Astrocyte of the cerebellum (primary cell): ENCODE measurements around the gene TBXA2R.

Experiments
- DNase-seq: peaks from one replicate; pipeline ENCODE4 v3.0.0-alpha.2; 2011; ENCODE audit warnings: low read depth
- H3K4me3 ChIP-seq: 2 replicates; pipeline ENCODE4 v1.5.1; 2011; ENCODE audit warnings: mild to moderate bottlenecking, low read depth, low read length, moderate library complexity
- CTCF ChIP-seq: IDR thresholded peaks from 2 replicates; pipeline ENCODE4 v1.5.1; 2012; ENCODE audit warnings: low read length, low read depth, moderate library complexity, mild to moderate bottlenecking; ENCODE audit errors: missing control alignments
- in situ Hi-C: cut with HindIII; loops from 2 replicates; pipeline ENCODE4 v1.10.0; 2017; ENCODE audit warnings: low sequenced_read_pairs

The TBXA2R gene

GRCh38 chr19:3595521-3596061 is 11.1 kb downstream of the TBXA2R start:
- TF ChIP-seq CTCF, result no peak
- in situ Hi-C loops, result no loop called here
- no peak overlapping the region for H3K4me3 ChIP-seq
- DNase-seq, result no peak

- in situ Hi-C loops, result no loop called here
- no peak overlapping the region for H3K4me3 ChIP-seq
- peak; percentile 18 for TF ChIP-seq CTCF
- no peak for DNase-seq
These were observed 13.5 kb downstream of the TBXA2R start for GRCh38 chr19:3593156-3593555.

DNA sequence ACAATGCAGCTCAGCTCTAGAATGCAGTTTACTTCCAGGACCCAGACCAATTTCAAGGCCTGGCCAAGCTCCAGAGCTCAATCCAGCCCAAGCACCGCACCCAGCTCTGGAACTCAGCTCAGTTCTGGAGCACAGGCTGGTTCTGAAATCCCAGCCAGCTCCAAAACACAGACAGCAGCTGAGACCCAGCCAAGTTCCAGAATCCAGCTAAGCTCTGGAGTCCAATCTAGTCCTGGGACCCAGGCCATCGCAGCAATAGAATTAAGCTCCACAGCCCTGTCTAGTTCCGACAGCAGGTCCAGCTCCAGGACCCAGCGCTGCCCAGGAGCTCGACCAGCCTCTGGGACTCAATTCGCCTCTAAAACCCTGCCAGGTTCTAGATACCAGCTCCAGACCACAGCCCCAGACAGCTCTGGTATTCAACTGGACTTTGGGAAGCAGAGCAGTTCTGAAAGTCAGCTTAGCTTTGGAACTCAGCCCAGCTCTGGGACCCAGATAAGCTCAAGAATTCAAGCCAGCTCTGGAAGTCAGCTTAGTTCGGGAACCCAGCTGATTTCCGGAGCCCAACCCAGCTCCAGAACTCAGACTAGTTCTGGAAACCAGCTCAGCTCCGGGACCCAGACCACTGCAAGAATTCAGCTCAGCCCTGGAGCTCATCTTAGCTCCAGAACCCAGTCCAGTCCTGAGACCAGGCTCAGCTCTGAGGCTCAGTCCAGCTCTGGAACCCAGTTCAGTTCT is 14.6 kb downstream of the TBXA2R start:
- H3K4me3 ChIP-seq, result no peak overlapping the region
- in situ Hi-C loops, result no loop called here
- no peak for TF ChIP-seq CTCF
- no peak for DNase-seq

- no peak for DNase-seq
- TF ChIP-seq CTCF, result no peak
- H3K4me3 ChIP-seq, result no peak overlapping the region
- in situ Hi-C loops, result no loop called here
These were observed 15.6 kb downstream of the TBXA2R start for GRCh38 chr19:3590991-3591659.

- in situ Hi-C loops, result no loop called here
- no peak overlapping the region for H3K4me3 ChIP-seq
- DNase-seq, result no peak
- TF ChIP-seq CTCF, result no peak
These were observed 16.7 kb downstream of the TBXA2R start for GRCh38 chr19:3589949-3590348.

GRCh38 chr19:3589439-3589838 is 17.2 kb downstream of the TBXA2R start:
- no peak for TF ChIP-seq CTCF
- H3K4me3 ChIP-seq, result no peak overlapping the region
- DNase-seq, result no peak
- in situ Hi-C loops, result no loop called here
